Measurements from ENCODE around the gene ZNF469.

The ZNF469 gene

GRCh38 chr16:88411951-88412576 is 29.3 kb downstream of the ZNF469 start:
- DNase-seq, result no peak

GRCh38 chr16:88412766-88413165 is 30.0 kb downstream of the ZNF469 start:
- no peak for DNase-seq

DNA sequence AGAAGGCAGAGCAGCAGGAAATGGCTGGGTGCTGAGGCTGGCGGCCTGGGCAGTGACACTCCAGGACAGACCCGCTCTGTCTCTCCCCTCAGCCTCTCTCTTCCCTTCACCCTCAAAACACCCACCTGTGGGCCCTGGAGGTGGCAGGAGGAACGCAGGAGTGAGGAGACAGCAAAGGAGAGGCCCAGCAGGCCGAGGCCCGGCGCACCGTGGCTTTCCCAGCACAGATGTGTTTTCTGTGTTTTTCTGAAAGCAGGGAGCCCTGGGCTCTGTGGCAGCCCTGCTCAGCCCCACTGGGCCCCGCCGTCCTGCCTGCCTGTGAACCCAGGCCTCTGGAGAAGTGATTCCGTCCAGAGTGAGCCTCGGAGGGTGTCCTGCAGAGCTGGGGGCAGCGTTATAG is 30.5 kb downstream of the ZNF469 start:
- DNase-seq, result no peak

DNA sequence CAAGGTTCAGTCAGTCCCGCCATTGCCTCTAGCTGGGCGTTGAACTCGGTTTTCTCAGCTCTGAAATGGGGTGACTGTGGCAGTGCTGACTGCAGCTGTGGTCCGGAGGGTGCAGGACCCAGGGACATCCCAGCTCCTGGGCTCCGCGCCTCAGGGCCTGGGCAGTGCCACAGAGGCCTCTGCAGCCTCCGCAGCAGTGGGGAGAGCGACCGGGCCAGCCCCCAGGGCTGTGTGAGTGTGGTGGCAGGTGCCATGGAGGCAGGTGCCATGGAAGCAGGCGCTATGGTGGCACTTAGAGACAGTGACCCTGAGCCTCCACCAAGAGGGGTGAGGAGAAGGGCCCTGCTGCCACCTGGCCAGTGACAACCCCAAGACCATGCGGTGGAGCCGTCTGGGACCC is 30.9 kb downstream of the ZNF469 start:
- no peak for DNase-seq

- DNase-seq, result no peak
These were observed 32.0 kb downstream of the ZNF469 start for GRCh38 chr16:88414521-88415380.

DNA sequence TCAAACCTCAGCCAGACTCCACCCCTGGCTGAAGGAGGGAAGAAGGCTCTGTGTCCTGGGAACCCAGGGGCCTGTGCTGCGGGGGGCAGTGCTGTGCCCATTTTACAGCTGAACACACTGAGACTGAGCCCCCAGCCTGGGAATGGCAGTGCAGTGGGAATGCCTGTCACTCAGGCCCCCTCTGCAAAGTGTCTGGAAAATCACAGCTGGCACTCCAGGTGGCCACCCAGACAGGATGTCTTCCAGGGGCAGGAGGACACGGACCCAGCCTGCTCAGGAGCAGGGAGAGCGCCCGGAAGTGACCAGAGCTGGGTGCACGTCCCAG is 32.6 kb downstream of the ZNF469 start:
- DNase-seq, result no peak

DNA sequence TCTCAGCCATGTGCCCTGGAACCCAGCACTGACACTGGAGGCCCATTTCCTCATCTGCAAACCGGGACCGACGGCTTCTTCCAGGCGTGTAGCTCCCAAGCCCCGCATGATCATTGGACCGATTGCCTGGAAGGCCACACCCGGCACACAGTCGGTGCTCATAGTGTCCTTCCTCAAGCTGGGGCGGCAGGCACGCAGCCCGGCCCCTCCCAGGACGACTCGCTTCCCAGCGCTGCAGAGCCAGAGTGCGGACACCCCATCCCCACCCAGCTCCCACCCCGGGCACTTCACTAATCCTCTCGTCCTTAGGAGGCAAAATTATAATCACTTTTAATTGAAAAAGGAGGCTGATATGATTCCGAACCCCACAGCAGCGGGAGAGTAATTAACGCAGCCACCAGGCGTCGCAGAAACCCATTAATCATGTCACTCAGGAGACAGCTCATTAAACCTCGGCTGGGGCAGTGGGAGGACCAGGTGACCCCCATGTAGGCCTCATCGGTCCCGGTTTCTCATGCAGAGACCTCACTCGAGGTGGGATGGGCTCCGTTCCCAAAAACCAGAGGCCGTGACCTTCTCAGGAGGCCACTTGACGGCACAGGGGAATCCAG is 33.1 kb downstream of the ZNF469 start:
- no peak for DNase-seq

DNA sequence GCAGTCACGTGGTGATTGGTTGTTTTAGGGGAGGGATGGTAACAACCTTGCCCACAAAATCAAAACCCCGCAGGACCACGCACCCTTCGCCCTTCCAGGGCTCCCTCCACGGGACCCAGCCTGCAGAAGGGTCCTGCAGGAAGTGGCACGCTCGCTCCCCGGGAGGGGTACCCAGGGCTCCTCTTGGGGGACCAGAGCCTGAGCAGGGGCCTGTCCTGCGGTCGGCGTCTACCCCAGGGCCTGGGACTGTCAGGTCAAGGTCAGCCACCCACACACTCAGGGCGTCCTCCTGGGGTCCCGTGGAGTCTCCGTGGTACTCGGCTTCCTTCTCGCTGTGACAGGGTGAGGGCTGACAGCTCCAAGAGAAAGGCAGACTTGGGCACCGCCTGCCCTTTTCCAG is 33.9 kb downstream of the ZNF469 start:
- DNase-seq, result no peak

GRCh38 chr16:88417684-88418476 is 35.1 kb downstream of the ZNF469 start:
- no peak for DNase-seq

DNA sequence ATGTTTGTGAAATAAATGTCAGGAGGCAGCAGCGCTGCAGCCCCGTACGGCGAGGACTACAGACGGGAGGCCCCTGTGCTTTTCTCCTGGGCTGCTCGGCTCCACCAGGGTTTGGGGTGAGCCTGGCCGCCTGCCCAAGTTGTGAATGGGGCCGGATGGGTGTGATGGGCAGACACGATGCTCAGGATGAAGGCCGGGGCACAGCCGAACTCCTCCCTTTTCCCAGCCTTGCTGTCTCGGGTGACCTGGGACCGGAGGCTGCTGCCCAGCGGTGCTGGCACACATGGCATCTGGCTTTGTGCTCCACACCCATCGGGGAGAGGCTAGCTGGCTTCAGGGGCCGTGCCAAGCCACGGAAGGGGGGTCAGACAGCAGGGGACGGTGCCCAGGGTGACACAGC is 36.1 kb downstream of the ZNF469 start:
- DNase-seq, result no peak

DNA sequence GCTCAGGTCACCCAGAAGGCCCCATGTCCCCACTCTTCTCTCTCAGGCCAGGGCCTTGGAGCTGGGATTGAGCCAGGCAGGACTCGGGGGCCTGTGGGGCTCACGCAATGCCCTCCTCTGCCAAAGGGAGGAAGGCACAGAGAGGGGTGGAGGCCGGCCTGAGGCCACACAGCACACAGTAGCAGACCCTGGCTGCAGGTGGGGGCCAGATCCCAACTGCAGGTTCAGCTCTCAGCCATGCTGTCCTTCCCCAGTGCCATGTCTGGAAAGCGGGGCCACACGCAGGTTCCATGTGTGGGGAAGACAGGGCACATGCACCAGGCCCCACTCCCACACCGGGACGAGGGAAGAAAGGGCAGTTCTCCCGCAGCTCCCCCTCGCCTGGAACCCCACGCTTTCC is 37.0 kb downstream of the ZNF469 start:
- no peak for DNase-seq

GRCh38 chr16:88420496-88420895 is 37.7 kb downstream of the ZNF469 start:
- DNase-seq, result no peak

- no peak for DNase-seq
These were observed 38.5 kb downstream of the ZNF469 start for GRCh38 chr16:88421301-88421700.

DNA sequence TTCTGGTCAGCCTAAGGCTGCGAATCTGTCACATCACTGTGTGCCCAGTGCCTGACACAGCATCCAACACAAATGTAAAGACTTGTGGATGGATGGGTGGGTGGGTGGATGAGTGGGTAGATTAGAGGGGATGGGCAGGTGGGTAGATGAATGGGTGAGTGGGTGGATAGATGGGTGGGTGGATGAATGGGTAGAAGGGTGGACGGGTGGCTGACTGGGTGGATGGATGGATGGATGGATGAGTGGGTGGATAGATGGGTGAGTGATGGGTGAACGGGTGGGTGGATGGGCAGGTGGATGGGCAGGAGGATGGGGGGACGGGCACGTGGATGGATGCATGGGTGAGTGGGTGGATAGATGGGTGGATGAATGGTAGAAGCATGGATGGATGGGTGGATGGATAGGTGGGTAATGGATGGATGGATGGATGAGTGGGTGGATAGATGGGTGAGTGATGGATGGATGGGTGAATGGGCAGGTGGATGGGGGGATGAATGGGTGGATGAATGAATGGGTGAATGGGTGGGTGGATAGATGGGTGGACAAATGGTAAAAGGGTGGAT is 39.2 kb downstream of the ZNF469 start:
- no peak for DNase-seq

- DNase-seq, result no peak
These were observed 40.1 kb downstream of the ZNF469 start for GRCh38 chr16:88422733-88423447.

GRCh38 chr16:88423448-88423850 is 40.7 kb downstream of the ZNF469 start:
- no peak for DNase-seq

DNA sequence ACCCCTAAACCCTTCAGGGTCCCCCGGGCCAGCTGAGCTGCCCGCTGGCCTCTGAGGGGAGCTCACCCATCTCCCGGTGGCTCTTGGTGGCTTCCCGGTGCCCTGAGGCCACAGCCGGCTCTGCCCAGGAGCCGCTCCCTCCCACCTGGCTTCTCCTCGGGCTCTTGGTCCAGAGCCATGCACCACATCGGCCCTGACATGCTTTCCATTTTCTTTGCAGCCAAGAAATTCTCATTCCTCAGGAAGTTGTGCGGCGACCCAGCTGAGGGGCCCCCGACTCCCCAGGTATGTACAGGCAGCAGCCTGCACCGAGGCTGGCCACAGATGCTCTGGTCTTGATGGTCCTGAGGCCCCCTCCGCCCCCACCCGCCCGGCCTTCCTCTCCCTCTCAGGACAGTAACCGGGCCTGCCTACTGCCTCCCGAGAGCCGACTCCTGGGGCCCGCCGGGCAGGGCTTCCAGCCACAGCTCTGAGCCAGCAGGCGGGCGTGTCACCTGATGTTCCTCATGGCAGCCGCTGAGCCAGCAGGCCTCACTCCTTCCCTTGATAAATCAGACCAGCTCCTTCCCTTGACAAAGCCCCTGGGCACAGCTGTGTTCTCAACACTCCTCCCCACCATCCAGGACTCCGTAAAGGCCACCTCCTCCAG is 42.0 kb downstream of the ZNF469 start:
- DNase-seq, result no peak

- no peak for DNase-seq
These were observed 43.3 kb downstream of the ZNF469 start for GRCh38 chr16:88426018-88426417.

GRCh38 chr16:88427376-88427775 is 44.6 kb downstream of the ZNF469 start:
- no peak for DNase-seq

DNA sequence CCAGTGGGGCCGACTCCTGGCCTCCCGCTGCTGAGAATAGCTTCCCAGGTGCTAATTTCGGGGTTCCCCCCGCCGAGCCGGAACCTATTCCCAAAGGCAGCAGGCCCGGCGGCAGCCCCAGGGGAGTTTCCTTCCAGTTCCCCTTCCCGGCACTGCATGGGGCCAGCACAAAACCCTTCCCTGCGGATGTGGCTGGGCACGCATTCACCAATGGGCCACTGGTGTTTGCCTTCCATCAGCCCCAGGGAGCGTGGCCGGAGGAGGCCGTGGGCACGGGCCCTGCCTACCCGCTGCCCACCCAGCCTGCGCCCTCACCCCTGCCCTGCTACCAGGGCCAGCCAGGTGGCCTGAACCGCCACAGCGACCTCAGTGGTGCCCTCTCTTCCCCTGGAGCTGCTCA is 45.4 kb downstream of the ZNF469 start:
- no peak for DNase-seq

GRCh38 chr16:88428616-88429386 is 46.0 kb downstream of the ZNF469 start:
- DNase-seq, result no peak

Data from activated T-cell treated with anti-CD3 and anti-CD28 coated beads, Interleukin-2, amount 50 U/mL, for 1 hour (primary cell).